AG04450 (cell line): Measurements from ENCODE around the gene PPIB. TPM values are rescaled to one million over a fixed set of nuclear protein-coding genes. Genes with fewer than 3 reads are reported as not detected.

Experiments
- CTCF ChIA-PET: fragments of 300-600, 350-600 bp; formaldehyde crosslinking; extraction: SDS; loops from one replicate; lab custom pipeline; 2022; ENCODE audit warnings: antibody characterized with exemption, inconsistent platforms; lab: Charles Lee
- POLR2A ChIA-PET: fragments of 350-600 bp; formaldehyde crosslinking; extraction: SDS; loops from one replicate; lab custom pipeline; 2021; ENCODE audit warnings: antibody characterized with exemption, inconsistent platforms; lab: Yijun Ruan, JAX
- DNase-seq: peaks from one replicate; pipeline ENCODE4 v3.0.0-alpha.2; 2011; ENCODE audit warnings: low read depth, low spot score
- H3K27ac ChIP-seq: one replicate; pipeline ENCODE4 v1.5.1; 2012; ENCODE audit warnings: low read depth, low read length, control low read depth
- H3K27me3 ChIP-seq: one replicate; pipeline ENCODE4 v1.6.0; 2012; ENCODE audit warnings: low read length; ENCODE audit not compliant: control insufficient read depth, insufficient read depth
- H3K4me3 ChIP-seq: 2 replicates; pipeline ENCODE4 v1.5.1; 2011; ENCODE audit warnings: mild to moderate bottlenecking, low read depth, low read length, control low read depth
- H3K9me3 ChIP-seq: 2 replicates; pipeline ENCODE4 v1.5.1; 2012; ENCODE audit warnings: low read length; ENCODE audit not compliant: control insufficient read depth, insufficient read depth
- CTCF ChIP-seq: IDR thresholded peaks from 2 replicates; pipeline ENCODE4 v1.5.1; 2011; ENCODE audit warnings: low read depth, low read length, control low read depth, inconsistent platforms
- polyA plus RNA-seq: library from polyadenylated mRNA; depleted of rRNA; stranded (reverse); fragments of >200 nt; gene quantifications from 2 replicates; pipeline ENCODE4 v1.2.3, GENCODE V29; 2011

PPIB gene
- polyA plus RNA-seq, 1 experiment = 1,311 TPM

DNA sequence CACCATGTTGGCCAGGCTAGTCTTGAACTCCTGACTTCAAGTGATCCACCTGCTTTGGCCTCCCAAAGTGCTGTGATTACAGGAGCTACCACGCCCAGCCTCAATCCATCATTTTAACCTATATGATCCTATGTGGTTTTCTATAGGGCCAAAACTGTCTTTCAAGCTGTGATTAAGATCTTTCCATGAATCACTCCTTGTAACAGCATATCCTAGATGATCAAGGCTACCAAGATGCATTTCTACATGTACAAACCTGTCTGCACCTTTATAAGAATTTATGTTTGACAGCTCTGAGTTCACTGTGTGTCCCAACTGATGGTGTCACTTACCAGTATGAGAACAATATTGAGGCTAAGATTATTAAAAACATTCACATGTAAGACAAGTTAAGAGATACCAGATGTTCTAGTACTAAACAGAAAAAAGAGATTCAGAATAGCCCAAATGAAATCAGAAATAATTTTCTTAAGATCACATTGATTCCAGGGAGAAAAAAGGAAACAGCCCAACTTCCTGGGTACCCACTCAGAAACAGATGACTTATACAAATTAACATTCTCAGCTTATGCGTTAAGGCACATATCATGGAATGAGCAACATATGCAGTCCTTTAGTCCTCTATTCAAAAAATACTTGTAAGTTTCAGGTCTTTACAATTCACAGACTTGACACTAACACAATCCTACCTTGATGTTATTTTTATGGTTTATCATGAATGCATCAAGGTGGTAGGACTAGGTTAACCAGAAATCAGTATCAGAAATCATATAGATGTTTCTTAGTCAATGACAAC, 24.8 kb upstream of the PPIB start:
- H3K9me3 ChIP-seq = no peaks in the 10 kb centered on the region
- no peaks in the 10 kb centered on the region for H3K27me3 ChIP-seq
- DNase-seq = no peak
- CTCF ChIA-PET = no interaction called here
- H3K27ac ChIP-seq = no peak overlapping the region
- POLR2A ChIA-PET = interaction anchor here (0.7 kb wide), 1 partner anchor 82 kb away, joined by 3 read pairs; no protein-coding TSS in a partner anchor
- TF ChIP-seq CTCF = no peak
- no peak overlapping the region for H3K4me3 ChIP-seq

DNA sequence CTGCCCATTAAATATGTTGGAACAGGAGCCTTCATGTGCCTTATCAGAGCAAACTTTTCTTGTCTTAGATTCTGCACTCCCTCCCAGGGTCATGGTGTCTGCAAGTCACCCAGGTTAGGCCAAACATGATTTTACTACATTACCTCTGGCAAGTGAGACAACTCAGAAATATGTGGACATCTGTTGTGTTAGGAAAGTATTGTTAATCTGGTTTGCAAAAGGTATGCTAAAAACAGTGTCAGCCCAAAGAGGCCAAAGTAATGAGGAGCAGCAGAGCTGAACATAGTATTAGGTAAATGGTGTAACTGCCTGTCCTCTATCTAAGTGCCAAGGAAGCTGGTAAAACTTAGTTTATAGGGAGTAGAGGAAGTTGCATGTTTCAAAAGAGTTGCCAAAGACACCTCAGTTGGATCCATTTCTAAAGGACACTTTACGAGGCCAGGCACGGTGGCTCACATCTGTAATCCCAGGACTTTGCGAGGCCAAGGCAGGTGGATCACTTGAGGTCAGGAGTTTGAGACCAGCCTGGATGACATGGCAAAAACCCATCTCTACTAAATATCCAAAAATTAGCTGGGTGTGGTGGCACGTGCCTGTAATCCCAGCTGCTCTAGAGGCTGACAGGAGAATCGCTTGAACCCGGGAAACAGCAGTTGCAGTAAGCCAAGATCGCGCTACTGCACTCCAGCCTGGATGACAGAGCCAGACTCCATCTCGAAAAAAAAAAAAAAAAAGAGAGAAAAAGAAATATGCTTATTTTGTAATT, 22.5 kb upstream of the PPIB start:
- CTCF ChIA-PET = interaction anchor here (0.5 to 0.7 kb wide), 3 partner anchors 74 to 372 kb away, joined by 4 to 5 read pairs (median 5); no protein-coding TSS in a partner anchor
- Histone ChIP-seq H3K27me3 (no peaks in the 10 kb centered on the region), H3K4me3 (no peak overlapping the region), H3K9me3 (no peaks in the 10 kb centered on the region), H3K27ac (no peak overlapping the region)
- TF ChIP-seq CTCF = no peak
- DNase-seq = no peak
- POLR2A ChIA-PET = interaction anchor here (0.6 kb wide), 1 partner anchor 202 kb away, joined by 4 read pairs; the partner anchor contains the start of gene TRIP4

GRCh38 chr15:64182859-64183370, 20.1 kb upstream of the PPIB start:
- no peaks in the 10 kb centered on the region for H3K9me3 ChIP-seq
- DNase-seq = no peak
- H3K27ac ChIP-seq = no peak overlapping the region
- no peak for TF ChIP-seq CTCF
- H3K4me3 ChIP-seq = no peak overlapping the region
- no peaks in the 10 kb centered on the region for H3K27me3 ChIP-seq
- ChIA-PET CTCF (no interaction called here), POLR2A (no interaction called here)

DNA sequence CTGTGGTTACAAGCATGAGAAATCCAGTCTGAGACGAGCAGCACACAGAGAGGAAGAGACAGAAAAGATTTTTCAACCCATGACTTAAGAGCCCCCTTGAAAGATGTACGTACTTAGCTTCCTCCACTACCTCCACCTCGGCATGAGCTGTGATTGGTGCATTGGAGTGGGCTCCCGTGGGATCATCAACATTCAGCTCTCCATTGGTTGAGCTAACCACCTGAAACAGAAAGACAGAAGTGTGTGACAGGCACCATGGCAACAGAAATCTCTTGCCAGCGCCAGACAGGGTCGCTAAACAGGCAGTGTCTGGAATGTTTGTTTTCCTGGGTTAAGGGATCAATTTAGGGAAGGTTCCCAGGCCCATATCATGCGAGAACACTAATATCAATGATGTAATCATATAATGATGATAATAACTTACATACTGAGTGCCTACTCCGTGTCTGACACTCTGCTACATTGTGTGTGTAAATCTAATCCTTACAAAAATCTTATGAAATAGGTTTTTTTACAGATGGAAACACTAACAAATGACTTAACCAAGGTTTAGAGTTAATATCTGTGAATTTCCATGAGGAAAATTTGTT, 17.5 kb upstream of the PPIB start:
- H3K4me3 ChIP-seq = no peak overlapping the region
- no peaks in the 10 kb centered on the region for H3K27me3 ChIP-seq
- no peak overlapping the region for H3K27ac ChIP-seq
- POLR2A ChIA-PET = no interaction called here
- DNase-seq = no peak
- H3K9me3 ChIP-seq = no peaks in the 10 kb centered on the region
- CTCF ChIA-PET = no interaction called here
- no peak for TF ChIP-seq CTCF
